SKM-1 treated with dmso at 0.1 percent for 144 hours (cell line): Measurements from ENCODE around the gene ZDHHC14.
"Not testable (repeated sequence)": the region's sequence is repeated elsewhere in the genome, so short reads cannot be mapped to it uniquely, and the experiment has no call there.

ENCODE experiments used
- DNase-seq: peaks from one replicate; lab custom pipeline; 2025; ENCODE audit not compliant: unreplicated experiment; lab: John Stamatoyannopoulos, UW

The ZDHHC14 gene

DNA sequence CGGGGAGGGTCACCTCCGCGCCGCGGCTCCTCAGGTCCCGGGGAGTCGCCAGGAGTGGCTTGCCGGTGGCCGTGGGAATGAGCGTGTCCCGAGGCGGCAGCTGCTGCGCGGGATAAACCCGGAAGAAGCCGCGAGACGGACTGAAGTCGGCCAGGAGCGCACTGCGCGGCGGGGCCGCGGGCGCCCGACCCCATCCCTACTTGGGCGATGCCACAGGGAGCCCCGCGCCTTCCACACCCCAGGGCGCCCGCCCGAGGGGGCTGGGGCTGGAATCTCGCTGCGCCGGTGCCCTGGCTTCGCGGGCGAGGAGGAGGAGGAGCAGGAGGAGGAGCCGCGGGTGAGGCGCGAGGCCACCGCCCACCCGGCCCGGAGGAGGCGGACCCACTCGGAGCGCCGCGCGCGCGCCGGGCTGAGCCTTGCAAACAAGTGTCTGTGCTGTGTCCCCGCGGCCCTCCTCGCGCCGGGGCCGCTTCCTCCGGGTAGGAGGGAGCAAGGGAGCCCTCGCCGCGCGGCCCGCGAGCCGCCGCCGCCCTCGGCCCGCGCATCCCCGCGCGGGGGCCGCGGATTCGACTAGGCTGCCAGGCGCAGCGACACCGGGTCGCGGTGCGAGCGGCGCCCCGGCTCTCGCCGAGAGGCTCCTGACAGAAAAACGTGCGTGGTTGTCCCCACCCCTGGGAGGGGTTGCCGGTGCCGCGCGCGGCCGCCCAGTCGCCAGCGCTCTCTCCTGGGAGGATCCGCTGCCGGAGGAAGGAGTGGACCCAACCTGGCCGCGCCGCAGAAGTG, at the start of gene ZDHHC14:
ZDHHC14 (plus strand) TSS at position 412 of the 783 bp plus-strand sequence.
- DNase-seq: peak; percentile 85

DNA sequence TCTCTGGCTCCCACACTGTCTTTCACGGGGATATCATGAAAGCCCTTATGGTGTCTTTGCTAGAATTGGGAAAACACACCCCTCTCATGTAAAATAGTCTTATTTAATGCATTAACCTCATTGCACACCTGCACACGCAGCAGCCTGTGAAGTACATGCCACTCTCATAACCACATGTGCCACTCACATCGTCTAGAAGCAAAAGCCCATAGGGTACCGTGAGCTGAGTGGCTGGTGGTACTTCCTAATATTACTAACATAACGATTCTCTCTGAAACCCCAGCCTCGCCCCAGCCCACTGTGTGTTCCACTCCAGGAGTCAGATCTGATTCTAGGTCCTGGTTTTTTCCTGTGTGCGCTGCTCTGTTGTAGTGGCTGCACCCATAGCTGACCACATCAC, 48.2 kb upstream of the ZDHHC14 start:
- DNase-seq: no peak

DNA sequence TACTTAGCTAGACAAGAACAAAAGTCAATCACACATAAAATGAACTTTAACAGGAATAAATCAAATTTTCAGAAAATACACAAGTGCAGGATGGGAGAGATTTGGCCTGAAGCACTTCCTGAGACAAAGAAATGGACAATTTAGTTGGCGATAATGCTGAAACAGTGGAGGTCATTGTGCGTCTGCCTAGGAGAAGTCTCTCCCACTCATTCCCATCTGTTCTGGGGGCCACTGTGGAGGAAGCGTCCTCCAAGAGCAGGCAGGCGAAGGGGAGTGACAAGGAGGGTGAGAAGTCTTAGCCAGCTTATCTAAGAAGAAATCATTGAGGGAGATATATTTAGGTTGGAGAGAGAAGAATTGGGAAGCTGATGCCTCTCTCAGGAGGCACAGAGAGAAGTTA, 47.5 kb upstream of the ZDHHC14 start:
- no peak for DNase-seq

DNA sequence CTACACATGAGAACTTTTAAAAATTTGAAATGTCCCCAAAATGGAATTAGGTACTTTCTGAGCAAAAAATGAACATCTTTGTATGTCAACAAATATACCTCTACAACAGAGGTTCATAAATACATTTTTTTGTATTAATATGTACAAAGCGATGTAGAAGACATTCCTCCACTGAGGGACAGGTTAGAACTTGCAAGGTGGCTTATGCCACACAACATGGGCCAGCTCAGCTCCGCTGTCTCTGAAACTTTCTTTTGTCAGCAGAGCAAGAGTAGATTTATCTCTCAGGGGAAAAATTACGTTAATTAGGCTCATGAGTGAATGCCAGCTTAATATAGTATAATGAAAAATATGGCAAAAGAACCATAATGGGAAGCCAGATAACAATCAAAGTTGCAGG, 47.0 kb upstream of the ZDHHC14 start:
- DNase-seq: no peak

DNA sequence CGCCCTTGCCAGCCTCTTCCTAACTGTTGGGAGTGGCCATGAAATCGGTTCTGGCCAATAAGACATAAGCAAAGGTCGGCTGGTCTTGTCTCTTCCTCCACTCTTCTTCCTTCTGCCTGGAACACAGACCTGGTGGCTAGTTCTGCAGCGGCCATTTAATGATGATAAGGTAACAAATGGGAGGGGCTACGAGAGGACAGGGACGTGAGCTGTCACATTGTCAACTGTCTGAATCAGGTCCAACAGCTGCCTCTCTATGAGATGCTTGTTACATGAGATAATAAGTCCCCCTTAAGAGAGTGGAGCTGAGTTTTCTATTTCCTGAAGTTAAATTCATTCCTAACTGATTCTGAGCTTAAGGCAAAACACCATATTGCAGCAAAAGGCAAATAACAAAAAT, 45.2 kb upstream of the ZDHHC14 start:
- no peak for DNase-seq

DNA sequence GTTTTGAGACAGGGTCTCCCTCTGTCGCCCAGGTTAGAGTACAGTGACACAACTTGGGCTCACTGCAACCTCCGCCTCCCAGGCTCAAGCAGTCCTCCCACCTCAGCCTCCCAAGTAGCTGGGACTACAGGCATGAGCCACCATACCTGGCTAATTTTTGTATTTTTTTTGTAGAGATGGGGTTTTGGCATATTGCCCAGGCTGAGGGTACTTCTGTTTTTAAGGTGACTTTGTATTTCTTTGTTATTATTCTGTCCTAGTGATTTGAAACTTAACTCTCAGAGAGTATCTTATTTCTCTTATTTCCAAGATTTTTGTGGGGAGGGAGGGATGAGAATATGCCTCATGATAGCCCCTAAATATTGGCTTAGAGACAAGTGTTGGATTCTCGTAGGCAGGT, 43.7 kb upstream of the ZDHHC14 start:
- not testable (repeated sequence) for DNase-seq

DNA sequence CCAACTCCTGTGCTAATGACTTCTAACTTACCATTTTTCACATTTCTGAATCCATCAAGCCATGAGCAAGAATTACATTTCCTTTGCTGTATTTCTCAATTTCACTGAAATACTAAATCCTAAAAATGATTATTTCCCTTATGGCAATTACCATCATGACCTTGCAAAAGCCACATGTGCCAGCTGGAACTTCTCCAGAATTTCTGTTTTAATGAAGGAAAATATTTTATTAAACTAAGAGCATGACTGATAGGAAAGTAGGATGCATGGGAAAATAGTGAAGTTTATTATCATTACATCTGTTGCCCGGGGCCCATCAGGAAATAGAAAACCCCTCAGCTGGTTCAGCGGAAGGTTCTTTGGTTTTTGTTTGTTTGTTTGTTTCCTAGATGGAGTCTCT, 43.2 kb upstream of the ZDHHC14 start:
- DNase-seq: no peak

DNA sequence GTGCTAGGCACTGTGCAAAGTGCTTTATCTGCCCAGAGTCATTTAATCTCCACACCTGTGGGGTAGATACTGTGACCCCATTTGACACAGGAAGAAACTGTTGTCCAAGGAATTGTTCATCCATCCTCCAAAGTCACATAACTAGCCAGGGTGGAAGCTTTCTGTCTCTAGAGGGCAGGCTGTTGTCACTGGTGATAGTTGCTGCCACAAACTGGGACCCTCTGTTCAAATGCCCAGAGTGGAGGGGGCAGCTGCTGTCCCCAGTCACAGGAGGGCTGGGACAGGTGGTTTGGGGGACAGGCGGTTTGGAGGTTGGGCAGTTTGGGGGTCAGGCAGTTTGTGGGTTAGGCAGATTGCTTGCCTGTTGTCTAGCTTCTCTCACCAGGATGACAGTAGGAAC, 41.6 kb upstream of the ZDHHC14 start:
- DNase-seq: no peak

DNA sequence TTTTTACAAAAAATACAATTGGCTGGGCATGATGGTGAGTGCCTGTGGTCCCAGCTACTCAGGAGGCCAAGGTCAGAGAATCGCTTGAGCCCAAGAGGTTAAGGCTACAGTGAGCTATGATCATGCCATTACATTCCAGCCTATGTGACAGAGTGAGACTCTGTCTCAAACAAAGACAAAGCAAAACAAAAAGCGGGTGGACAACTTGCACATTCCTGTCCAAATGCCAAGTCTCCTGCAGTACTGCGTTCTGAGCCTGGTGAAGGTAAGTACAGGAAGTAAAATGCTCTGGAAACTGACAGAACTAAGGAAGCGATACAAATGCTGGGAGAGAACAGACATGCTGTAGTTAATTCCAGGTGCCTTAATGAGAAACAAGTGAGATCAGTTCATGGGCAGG, 37.3 kb upstream of the ZDHHC14 start:
- no peak for DNase-seq

DNA sequence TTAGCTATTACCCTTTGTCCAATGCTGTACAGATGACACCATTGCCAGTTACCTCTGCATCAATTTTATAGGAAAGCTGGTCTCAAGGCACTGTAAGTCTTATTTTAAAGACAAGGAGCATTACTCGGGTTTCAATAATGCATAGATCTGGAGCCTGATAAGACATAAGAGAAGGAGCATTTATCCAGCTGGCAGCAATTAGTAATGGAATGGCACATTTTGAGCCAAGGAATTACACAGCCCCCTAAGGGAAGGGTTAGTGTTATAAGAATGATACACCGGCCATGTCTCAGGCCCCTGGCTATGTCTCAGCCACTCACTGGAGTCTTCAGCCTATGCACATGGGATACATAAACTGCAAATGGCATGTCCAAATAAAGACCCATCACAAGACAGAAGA, 34.6 kb upstream of the ZDHHC14 start:
- no peak for DNase-seq

DNA sequence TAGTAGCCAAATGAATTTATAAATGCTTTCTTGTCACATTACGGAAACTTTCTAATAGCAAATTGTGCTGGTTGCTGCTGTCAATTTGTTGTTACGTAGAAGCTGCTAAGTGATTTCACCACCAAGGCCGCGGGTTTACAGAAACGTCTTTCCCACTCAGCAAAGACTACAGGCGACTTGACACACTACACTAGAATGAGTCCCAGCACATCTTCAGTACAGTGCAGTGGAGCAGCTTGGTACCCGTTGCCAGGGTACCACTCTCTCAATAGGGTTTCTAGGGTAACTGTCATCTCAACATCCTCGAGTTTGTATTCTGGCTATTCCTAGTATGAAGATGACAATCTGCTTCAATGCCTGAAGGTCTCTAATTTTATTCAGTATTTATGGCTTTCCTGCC, 22.7 kb upstream of the ZDHHC14 start:
- DNase-seq: no peak

DNA sequence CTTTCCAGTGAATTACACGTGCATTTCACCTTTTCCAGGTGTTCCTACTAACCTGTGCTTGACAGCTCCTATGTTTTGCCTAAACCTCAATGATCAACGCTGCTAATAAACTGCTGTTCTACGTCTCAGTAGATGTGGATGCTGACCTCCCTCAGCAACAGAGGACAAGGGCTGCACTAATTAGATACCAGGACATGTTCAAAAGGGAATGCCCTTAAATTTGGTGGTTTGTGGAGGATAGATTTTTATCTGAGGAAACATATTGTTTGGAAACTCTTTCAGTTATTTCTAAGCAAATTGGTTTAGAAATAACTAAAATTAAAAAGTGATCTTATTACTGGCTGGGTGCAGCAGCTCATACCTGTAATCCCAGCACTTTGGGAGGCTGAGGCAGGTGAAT, 19.1 kb upstream of the ZDHHC14 start:
- DNase-seq: no peak

DNA sequence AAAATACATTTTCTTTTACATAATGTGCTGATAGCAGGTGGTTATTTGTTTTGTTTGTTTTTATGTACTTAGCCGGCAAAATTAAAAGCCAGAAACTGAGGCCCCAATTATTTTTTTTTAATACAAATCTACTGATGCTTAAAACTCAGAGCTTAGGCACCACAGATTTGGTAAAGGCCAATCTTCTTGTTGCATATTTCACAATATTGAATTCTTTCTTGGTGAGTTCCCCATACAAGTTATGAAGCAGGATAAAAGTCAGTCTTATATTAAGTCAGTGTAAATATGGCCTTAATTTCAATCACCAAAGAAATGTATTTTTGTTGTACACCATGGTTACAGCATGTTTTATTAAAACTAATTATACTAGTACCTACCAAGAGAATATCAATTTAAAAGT, 16.3 kb upstream of the ZDHHC14 start:
- DNase-seq: no peak

DNA sequence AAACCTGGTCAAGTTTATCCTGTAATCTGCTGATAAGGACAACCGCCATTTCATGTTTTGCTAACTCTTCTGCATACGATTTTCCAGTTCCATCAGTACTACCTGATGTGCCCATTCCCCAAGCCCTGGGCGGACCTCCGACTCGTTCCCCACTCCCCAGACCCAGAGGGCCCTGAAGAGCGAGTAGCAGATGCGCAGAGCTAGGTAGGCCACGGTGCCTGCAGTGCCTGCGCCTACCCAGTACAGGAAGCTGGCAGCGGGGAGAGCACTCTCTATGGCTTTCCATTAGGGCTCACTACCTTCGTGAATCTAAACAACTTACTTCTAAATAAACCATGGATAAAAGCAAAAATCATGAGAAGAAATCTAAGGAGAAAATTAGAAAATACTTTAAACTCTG, 14.3 kb upstream of the ZDHHC14 start:
- DNase-seq: no peak

DNA sequence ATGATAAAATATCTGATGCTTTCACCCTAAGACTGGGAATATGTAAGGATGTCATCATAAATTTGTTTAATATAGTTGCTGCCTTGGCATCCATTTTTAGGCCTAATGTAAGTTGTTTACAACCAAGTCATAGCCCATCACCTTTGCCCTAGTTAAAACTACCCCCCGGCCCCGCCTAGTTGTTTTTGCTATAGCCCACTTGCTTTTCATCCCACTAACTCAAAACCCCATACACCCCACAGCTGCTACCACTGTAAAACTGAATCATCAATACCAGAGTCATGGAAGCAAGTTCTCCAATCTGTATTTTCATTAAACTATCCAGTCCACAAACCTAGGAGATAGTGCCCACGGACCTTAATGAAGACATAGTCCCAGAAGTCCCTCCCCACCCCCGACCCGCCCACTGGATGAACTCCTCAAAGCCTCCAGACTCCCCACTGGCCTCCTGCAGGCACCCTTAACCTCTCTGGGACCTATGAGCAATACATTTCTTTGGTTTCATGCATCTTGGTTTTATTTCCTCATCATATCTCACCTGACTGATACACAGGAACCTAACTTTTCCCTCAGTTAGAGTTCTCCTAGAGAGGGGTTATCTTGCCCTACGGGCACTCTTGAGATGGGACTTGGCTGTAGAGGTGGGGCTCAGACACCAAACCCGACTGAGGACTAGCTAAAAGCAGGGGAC, 12.5 kb upstream of the ZDHHC14 start:
- DNase-seq: no peak

DNA sequence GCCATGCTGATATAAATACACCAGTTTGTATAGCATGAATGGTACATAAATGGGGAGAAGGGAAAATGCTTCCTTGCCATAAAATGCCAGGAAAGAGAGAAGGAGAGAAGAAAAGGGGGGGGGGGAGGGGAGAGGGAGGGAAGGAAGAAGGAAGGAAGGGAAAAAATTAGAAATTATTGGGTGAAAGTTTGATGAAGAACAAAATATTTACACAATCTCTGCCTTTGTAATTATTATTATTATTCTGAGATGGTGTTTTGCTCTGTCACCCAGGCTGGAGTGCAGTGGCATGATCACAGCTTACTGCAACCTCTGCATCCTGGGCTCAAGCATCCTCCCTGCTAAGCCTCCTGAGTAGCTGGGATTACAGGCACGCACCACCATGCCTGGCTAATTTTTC, 10.2 kb upstream of the ZDHHC14 start:
- no peak for DNase-seq

DNA sequence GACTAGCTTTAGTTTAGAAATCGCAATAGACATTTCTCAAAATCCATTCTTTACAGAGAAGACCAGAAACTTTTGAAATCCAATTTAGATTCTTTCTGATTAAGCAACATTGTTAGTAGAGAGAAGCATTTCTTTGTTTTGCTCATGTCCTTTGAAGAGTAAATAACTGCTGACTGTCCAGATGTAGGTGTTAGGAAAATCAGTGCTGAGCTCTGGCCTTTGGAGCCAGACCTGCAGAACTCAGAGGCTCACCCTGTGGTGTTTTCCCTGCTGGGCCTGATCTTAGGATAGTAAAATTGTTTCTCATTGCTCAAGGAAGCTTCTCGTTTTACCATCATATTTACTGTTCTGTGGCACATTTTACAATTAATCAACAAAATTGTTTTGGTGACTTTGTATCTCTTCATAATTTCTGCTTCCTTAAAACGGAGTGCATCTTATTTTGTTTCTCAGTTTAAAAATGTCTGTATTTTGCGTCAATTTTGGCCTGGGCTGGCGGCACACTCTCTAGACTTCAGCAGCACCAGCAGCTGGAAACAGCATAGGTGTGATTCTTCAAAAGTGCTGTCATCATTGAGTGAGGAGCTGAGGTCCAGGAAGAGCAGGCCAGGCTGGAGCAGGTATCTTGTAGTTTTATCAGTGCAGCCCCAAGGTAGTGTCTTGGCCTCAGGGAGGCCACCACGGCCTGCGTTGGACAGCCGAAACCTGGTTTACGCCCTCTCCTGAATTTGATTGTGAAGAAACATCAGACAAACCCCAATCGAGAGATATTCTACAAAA, 8.3 kb upstream of the ZDHHC14 start:
- DNase-seq: no peak

DNA sequence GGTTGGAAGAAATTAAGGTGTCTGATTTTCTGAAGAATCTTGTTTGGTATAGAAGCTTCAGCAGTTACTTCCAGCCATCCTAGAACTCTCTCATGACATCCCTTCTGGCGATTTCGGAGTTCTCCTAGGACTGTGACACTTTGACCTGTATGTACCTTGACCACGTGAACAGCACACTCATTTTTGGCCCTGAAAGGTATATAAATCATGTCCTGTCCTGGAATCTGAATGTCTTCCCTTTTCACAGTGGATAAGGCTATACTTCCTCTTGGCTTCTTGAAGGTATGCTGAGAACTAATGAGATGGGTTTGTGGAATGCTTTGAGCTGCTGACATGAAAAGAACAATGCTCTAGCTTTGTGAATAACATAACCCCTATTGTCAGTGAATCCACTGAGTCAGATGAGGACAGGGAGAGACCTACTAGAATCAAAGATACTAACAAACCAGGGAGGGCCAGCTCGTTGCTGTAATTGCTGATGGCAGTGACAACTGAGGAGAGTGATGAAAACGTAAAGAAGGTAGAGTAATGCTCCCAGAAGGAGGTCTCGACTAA, 6.0 kb upstream of the ZDHHC14 start:
- no peak for DNase-seq

DNA sequence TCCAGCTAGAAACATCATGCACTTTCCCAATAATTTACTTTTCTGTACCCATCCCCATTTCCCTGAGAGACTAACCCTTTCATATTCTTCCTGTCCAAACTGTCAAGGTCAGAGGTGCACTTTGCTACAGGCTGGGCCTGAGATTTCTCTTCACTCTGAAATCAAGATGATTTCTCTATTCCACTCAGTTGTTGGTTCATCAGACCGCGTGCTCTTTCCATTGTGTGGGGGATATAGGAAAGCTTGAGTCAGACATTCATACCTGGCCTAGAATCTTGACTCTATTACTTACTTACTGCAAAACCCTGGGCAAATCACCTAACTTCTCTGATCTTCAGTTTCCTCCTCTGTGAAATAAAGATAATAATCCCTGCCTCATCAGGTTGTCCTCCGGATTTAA, 4.7 kb upstream of the ZDHHC14 start:
- DNase-seq: no peak

DNA sequence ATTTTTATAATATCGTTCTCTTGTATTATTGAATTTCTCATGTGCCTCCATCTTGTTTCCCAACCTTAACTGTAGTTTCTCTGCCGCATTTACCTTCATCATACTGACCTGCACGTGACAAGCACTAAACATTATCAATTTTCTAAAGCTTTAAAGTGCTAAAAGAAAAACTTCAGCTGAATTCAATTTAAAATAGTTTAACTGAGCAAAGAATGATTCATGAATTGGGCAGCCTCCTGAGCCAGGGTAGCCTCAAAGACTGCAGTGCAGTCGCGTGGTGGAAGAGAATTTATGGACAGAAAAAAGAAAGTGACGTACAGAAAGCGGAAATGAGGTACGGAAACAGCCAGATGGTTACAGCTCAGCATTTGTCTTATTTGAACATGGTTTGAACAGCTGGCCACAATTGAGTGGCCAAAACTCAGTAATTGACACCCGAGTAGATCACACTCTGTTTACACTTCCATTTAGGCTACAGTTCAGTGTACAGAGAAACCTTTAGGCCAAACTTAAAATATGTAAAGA, 4.2 kb upstream of the ZDHHC14 start:
- DNase-seq: no peak

DNA sequence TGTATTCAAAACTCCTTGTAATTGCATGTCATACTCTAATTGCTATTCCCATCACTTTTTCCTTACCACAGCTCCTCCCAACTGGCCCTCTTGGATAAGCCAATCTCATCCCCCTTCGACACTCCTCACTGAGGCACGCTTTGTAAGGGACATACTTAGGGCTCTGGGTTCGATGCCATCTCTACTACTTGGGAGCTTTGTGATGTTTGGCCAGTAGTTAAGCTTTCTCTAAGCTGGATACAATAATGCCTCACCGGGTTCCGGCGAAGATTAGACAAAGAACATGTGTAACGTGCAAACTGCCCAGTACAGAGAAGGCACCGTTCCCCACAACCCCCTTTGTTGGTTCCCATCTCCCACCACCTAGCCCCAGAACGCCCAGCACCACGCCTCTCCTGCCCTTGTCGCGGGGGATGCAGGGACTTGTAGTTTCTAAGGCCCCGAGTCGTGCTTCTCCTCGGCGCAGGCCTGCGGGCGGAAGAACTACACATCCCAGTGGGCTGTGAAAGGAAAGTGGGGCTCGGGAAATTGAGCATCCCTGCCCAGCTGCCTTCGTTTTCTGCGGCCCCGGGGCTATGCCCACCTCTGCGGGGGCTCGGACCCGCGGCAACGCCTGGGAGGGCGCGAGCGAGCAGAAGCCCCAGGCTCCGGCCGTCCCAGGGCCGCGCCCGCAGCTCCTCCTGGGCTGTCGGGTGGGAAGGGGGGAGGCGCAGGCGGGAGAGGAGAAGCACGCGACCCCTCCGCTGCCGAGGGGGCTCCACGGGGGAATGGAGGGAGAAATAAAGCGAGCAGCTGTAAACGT, 1.1 kb upstream of the ZDHHC14 start:
- peak; percentile 85 for DNase-seq
